SK-N-SH (cell line): ENCODE measurements around the gene FAM199X.

Experiments
- CHD2 ChIP-seq: fragments of 150-350 bp; IDR thresholded peaks from 2 replicates; pipeline ENCODE4 v1.6.1; 2018; ENCODE audit warnings: low read length; ENCODE audit not compliant: partially characterized antibody
- CTCF ChIP-seq: fragments of 200-600 bp; sonication (generic); IDR thresholded peaks from 2 replicates; pipeline ENCODE4 v1.6.1; 2017; ENCODE audit warnings: antibody characterized with exemption, mild to moderate bottlenecking, moderate library complexity
- EP300 ChIP-seq, 2 experiments: IDR thresholded peaks; 2 replicates each; pipeline versions ENCODE4 v1.4.0 to v1.6.1; 2012; ENCODE audit warnings: borderline replicate concordance in 1 of 2, low read depth in 1 of 2, low read length in 1 of 2
- EZH2phosphoT487 ChIP-seq: fragments of 200-600 bp; sonication (generic); IDR thresholded peaks from 2 replicates; pipeline ENCODE4 v1.6.1; 2017; ENCODE audit warnings: low read depth, mixed run types, mild to moderate bottlenecking, antibody characterized with exemption, moderate library complexity, borderline replicate concordance
- FOXM1 ChIP-seq: IDR thresholded peaks from 2 replicates; pipeline ENCODE4 v1.4.0; 2012; ENCODE audit warnings: low read depth, mild to moderate bottlenecking
- MAX ChIP-seq: IDR thresholded peaks from 2 replicates; pipeline ENCODE4 v1.4.0; 2012; ENCODE audit warnings: low read depth
- MXI1 ChIP-seq: IDR thresholded peaks from 2 replicates; pipeline ENCODE4 v1.6.1; 2012; ENCODE audit warnings: mild to moderate bottlenecking, low read depth, low read length, improper control_type of control experiment
- POLR2AphosphoS5 ChIP-seq: IDR thresholded peaks from 2 replicates; pipeline ENCODE4 v1.6.1; 2012; ENCODE audit warnings: low read depth, low read length
- RCOR1 ChIP-seq: fragments of 150-350 bp; IDR thresholded peaks from 2 replicates; pipeline ENCODE4 v1.6.1; 2017; ENCODE audit warnings: antibody characterized with exemption, low read length
- RXRA ChIP-seq: IDR thresholded peaks from 2 replicates; pipeline ENCODE4 v1.4.0; 2012; ENCODE audit warnings: low read depth, mild to moderate bottlenecking, borderline replicate concordance
- TAF1 ChIP-seq: IDR thresholded peaks from 2 replicates; pipeline ENCODE4 v1.6.1; 2012; ENCODE audit warnings: low read depth, mild to moderate bottlenecking, low read length, moderate library complexity, borderline replicate concordance
- USF1 ChIP-seq: IDR thresholded peaks from 2 replicates; pipeline ENCODE4 v1.4.0; 2012; ENCODE audit warnings: low read depth, borderline replicate concordance
- YY1 ChIP-seq: IDR thresholded peaks from 2 replicates; pipeline ENCODE4 v1.4.0; 2012; ENCODE audit warnings: low read depth, mild to moderate bottlenecking

- TF ChIP-seq CTCF (no peak), POLR2AphosphoS5 (no peak), EP300 (IDR thresholded peaks at IDR 0.05; ENCODE audit: borderline replicate concordance in 1 of 2, low read depth in 1 of 2, low read length in 1 of 2) (no peak), FOXM1 (no peak), EZH2phosphoT487 (no peak), TAF1 (no peak), USF1 (no peak), RXRA (no peak), RCOR1 (no peak), YY1 (no peak), MXI1 (no peak), MAX (no peak), CHD2 (no peak)
Observed at GRCh38 chrX:104135677-104136076, 30.6 kb upstream of the FAM199X start.
